Ammon's horn (tissue), 1 donor: ENCODE measurements around the gene TLR2.

ENCODE experiments used
- DNase-seq: peaks from one replicate; pipeline ENCODE4 v3.0.0-alpha.2; 2016; ENCODE audit warnings: low spot score

TLR2 gene, protein sequence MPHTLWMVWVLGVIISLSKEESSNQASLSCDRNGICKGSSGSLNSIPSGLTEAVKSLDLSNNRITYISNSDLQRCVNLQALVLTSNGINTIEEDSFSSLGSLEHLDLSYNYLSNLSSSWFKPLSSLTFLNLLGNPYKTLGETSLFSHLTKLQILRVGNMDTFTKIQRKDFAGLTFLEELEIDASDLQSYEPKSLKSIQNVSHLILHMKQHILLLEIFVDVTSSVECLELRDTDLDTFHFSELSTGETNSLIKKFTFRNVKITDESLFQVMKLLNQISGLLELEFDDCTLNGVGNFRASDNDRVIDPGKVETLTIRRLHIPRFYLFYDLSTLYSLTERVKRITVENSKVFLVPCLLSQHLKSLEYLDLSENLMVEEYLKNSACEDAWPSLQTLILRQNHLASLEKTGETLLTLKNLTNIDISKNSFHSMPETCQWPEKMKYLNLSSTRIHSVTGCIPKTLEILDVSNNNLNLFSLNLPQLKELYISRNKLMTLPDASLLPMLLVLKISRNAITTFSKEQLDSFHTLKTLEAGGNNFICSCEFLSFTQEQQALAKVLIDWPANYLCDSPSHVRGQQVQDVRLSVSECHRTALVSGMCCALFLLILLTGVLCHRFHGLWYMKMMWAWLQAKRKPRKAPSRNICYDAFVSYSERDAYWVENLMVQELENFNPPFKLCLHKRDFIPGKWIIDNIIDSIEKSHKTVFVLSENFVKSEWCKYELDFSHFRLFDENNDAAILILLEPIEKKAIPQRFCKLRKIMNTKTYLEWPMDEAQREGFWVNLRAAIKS

GRCh38 chr4:153684182-153684970 lies at the start of gene TLR2:
TSS of gene TLR2 (plus strand) at chr4:153684280. CDS start at chr4:153702908, 18,628 bp downstream.
- DNase-seq: peak; percentile 27

GRCh38 chr4:153634738-153635353 lies 49.2 kb upstream of the TLR2 start:
- DNase-seq: no peak

- DNase-seq: no peak
Measured at GRCh38 chr4:153635846-153636245, 48.2 kb upstream of the TLR2 start.

DNA sequence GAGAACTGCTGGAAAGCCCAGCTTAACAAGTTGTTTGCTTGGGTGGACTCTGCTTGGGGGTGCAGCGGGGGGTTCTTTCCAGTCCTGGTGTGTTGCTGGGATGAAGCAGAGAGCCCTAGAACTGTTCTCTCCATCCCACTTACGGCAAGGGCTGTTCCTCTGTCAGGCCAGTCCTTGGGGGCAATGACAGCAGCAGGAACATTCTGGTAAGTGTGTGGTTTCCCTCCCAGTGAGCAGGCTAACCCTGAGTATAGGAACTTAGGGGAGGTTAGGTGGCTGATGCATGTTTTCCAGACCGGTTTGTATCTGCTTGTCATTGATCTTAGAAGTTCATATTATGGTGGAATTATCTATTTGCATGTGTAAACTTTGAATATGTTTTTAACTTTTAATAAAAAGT lies 46.9 kb upstream of the TLR2 start:
- DNase-seq: no peak

DNA sequence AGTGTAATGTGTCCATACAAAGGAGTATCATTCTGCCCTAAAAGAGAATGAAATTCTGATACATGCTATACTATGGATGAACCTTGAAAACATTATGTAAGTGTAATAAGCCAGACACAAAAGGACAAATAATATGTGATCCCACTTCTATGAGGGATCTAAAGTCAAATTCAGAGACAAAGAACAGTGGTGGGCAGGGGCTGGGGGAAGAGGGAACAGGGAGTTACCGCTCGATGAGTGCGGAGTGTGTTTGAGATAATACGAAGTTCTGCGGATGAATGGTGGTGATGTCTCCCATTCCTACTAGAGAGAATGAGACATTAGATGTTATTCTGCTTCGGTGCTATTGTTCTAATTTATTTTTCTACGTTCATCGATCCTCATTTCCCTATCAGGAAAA lies 46.1 kb upstream of the TLR2 start:
- no peak for DNase-seq

GRCh38 chr4:153638999-153639398 lies 45.1 kb upstream of the TLR2 start:
- DNase-seq: no peak

GRCh38 chr4:153639833-153640802 lies 44.0 kb upstream of the TLR2 start:
- no peak for DNase-seq

GRCh38 chr4:153641532-153641931 lies 42.5 kb upstream of the TLR2 start:
- DNase-seq: no peak

DNA sequence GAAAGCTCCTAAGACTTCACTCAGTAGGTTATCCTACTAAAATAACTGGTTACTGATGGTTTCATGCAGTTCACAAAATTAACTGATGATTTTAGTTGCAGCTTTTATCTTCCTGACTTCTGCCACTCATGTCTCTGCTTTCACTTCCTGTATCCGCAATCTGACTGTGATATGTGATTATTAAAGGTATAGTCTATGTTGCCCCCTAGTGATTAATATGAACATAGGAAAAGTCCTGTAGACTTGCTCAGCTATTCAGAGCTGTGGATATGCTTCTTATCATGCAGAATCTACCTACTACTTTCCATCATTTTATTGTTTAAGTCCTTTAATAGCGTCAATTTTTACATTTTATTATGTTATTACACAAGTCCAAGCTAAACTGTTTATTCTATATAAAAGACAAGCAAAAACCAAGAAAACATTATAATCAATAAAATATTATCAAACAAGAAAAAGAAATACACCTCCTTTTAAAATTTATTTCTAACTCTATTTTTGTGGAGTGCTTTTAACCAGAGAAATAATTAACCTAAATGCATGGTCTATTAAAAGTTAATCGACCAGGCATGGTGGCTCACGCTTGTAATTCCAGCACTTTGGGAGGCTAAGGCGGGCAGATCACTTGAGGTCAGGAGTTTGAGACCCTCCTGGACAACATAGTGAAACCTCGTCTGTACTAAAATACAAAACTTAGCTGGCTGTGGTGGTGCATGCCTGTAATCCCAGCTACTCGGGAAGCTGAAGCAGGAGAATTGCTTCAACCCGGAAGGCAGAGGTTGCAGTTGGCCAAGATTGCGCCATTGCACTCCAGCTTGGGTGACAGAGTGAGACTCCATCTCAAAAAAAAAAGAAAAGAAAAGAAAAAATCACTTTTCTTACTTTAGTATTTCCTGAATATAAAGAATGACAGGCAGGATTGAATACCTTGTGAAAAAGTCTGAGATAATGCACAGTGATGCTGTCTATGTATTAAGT lies 40.4 kb upstream of the TLR2 start:
- DNase-seq: peak; percentile 62

DNA sequence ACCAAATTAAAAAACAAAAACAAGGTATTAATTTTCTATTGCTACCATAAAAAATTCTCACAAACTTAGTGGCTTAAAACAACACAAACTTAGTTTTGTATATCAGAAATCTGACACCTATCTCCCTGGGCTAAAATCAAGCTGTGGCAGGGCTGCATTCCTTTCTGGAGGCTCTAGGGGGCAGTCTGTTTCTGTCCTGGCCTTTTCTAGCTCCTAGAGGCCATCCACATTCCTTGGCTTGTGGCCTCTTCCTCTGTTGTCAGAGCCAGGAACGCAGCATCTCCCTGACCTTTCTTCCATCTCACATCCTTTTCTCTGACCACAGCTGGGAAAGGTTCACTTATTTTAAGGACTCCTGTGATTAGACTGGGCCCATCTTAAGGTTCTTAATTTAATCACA lies 38.9 kb upstream of the TLR2 start:
- DNase-seq: no peak

GRCh38 chr4:153646261-153646660 lies 37.8 kb upstream of the TLR2 start:
- no peak for DNase-seq

GRCh38 chr4:153646978-153647377 lies 37.1 kb upstream of the TLR2 start:
- DNase-seq: no peak

DNA sequence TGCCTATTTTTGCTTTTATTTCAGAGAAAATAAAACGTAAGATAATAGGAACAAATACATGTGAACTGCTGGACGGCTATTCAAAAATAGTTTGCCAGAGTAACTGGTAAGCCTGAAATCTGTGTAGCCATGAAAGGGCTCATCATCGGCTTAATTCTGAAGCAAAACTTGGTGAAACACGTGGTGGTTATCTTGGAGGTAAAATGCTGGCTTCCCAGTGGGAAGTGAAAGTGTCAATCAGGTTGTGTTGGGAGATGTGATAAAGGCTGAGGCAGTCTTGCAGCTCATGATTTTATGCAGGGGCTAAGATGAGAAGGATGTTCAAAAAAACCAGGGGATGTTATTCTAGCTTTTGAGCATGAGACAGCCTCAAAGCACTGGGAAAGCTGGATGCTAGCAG lies 36.1 kb upstream of the TLR2 start:
- DNase-seq: no peak

- DNase-seq: no peak
Measured at GRCh38 chr4:153649572-153649991, 34.5 kb upstream of the TLR2 start.

GRCh38 chr4:153651116-153651515 lies 33.0 kb upstream of the TLR2 start:
- peak; percentile 56 for DNase-seq

GRCh38 chr4:153651587-153651986 lies 32.5 kb upstream of the TLR2 start:
- peak; percentile 75 for DNase-seq

DNA sequence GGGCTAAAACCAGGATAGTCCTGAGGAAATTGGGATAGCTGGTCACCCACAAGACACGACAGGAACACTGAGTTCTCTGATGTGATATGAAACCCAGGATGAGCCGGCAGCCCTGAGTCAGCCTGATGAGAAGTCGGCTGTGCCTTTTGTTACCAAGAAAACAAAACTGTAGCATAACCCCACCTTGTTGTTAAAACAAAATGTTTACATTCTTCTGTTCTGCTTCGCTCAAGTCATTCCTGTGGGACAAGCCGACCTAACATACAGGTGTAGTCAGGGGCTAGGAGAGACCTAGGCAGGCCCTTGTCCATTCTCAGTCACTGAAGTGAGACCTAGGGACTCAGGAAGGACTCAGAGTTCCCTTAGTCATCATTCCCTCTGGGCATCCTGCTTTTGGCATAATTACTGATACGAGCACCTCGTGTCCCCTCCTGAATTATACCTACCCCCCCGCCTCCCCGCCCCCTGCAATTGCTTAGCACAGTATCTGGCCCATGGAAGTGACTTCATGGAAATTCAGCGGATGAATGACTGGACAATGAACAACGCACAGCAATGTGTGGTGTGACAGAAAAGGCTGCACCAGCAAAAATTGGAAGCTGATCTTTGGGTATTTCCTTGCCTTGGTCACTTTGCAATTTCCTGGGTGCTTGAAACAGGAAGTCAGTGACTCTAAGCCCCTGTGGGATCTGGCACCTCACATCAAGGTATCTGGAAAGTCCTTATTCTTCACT lies 31.9 kb upstream of the TLR2 start:
- peak; percentile 42 for DNase-seq

DNA sequence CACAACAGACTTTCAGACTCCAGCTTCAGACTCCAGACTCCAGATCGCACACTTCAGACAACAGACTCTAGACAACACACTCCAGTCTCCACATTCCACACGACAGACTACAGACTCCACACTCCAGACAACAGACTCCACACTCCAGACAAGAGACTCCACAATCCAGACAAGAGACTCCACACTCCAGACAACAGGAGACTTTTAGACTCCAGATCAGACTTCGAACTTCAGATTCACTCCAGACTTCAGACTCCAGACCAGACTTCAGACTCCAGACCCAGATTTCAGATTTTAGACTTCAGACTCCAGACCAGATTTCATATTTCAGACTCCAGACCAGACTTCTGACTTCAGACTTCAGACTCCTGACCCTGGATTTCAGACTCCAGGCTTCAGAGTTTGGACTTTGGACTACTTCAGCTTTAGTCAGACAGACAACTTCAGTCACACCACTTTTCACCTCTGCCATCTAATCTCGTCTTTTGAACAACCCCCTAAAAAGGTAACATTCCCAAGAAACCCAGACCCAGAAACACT lies 29.0 kb upstream of the TLR2 start:
- no peak for DNase-seq

DNA sequence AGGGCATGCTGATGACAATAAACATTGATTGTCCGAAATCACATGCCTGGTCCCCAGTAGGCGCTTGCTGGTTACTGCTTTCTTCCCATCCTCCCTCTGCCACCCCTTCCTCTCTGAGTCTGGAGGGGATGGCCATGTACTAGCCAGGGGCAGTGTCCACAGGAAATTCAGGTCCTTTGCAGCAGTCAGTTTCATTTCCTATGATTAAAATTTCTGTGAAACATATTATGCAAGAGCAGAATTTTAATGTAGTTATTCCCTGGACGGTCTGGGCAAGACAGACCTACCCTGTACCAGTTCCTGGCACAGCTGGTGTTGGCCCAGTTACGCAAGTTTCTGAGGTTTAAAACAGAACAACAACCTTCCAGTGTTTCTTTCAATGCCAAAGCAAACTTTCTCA lies 28.2 kb upstream of the TLR2 start:
- peak; percentile 66 for DNase-seq
